Heart left ventricle (tissue), 16 donors: ENCODE measurements around the gene GPR180. TPM values are rescaled to one million over a fixed set of nuclear protein-coding genes. Genes with fewer than 3 reads are reported as not detected.

Experiments
- ATAC-seq, 4 donors: fragments of 200-7000 bp; cut with Tn5 transposase; one replicate each; pipeline ENCODE4 v1.9.1; 2020 to 2022; ENCODE audit warnings: moderate library complexity in 4 of 4, mild to moderate bottlenecking in 3 of 4, moderate number of reproducible peaks in 1 of 4
- DNase-seq, 5 donors: peaks; one replicate each; pipeline ENCODE4 v3.0.0-alpha.2; 2020
- H3K27ac ChIP-seq, 12 donors: fragments of 200-600 bp; sonication (generic) in 4 of 12; one replicate each; pipeline versions ENCODE4 v1.5.0 to v1.8.0; 2016 to 2022; ENCODE audit warnings: mild to moderate bottlenecking in 2 of 12
- H3K27me3 ChIP-seq, 9 donors: fragments of 200-600 bp; sonication (generic) in 2 of 9; one replicate each; pipeline versions ENCODE4 v1.5.1 to v1.8.0; 2016 to 2022; ENCODE audit warnings: mild to moderate bottlenecking in 3 of 9
- H3K36me3 ChIP-seq, 9 donors: fragments of 200-600 bp; sonication (generic) in 2 of 9; one replicate each; pipeline versions ENCODE4 v1.5.0 to v1.8.0; 2018 to 2022; ENCODE audit warnings: mild to moderate bottlenecking in 2 of 9
- H3K4me1 ChIP-seq, 12 donors: fragments of 200-600 bp; sonication (generic) in 4 of 12; one replicate each; pipeline versions ENCODE4 v1.5.0 to v1.8.0; 2016 to 2022; ENCODE audit warnings: mild to moderate bottlenecking in 3 of 12
- H3K4me3 ChIP-seq, 12 donors: fragments of 200-600 bp; sonication (generic) in 4 of 12; one replicate each; pipeline versions ENCODE4 v1.5.0 to v1.8.0; 2017 to 2022; ENCODE audit warnings: mild to moderate bottlenecking in 9 of 12, moderate library complexity in 4 of 12
- H3K9me3 ChIP-seq, 12 donors: fragments of 200-600 bp; sonication (generic) in 4 of 12; one replicate each; pipeline versions ENCODE4 v1.5.0 to v1.8.0; 2016 to 2022; ENCODE audit warnings: mild to moderate bottlenecking in 1 of 12
- CTCF ChIP-seq, 12 donors: fragments of 200-600 bp; sonication (generic) in 4 of 12; IDR thresholded peaks; one replicate each; pipeline versions ENCODE4 v1.5.0 to v1.8.0; 2018 to 2022; ENCODE audit warnings: antibody characterized with exemption in 12 of 12, mild to moderate bottlenecking in 5 of 12
- POLR2A ChIP-seq, 2 donors: fragments of 450-650 bp; IDR thresholded peaks; one replicate each; pipeline ENCODE4 v1.6.1; 2017; ENCODE audit warnings: antibody characterized with exemption in 2 of 2, mild to moderate bottlenecking in 2 of 2, moderate library complexity in 2 of 2
- WGBS, 4 donors: extraction: QIAGEN DNeasy Blood & Tissue Kit in 2 of 4; methylation state at CpG; one replicate each; pipeline versions ENCODE4 v1.1.5 to v1.1.7; 2013 to 2018; 5-methylcytosine and 5-hydroxymethylcytosine counted together
- intact Hi-C, 10 donors: fragments of 100-400 bp; cut with DNase I; formaldehyde crosslinking; loops; one replicate each; pipeline versions ENCODE4 v1.11.1 to v1.14.2; 2022
- polyA plus RNA-seq, 2 donors: library from polyadenylated mRNA; stranded (reverse); fragments of 200-250 nt; gene quantifications; one replicate each; pipeline ENCODE4 v1.2.3, GENCODE V29; 2013
- total RNA-seq, 9 donors: library from RNA; depleted of rRNA in 2 of 9; stranded (reverse); fragments of >200 nt in 2 of 9; fragmentation: NEBNext Ultra II Directional in 3 of 9; extraction: Animal tissue kit (Norgen Biotek cat#: 25700) in 3 of 9; gene quantifications; one replicate each; pipeline versions ENCODE4 v1.1.0 to v1.2.4, GENCODE V29; 2016 to 2023
- donor health status: ischemic (EF 13 %, LVEDD 7.1; RV severe dilation, severe dysfunction).
- donor health status: healthy with polysubstance abuse.
- donor health status: DM: no; HTN: yes; CAD: no.
- donor health status: DM: no; HTN: no; CAD: no.
- donor health status: ischemic (EF 25% LVEDD 6.9; RV normal size, moderate dysfunction).
- donor health status: ischemic (EF 25% LVEDD 5.7; RV mildly dilated, moderate dysfunction).
- donor health status: healthy.
- donor health status: DM: yes; HTN: yes; CAD: no.
- donor health status: ischemic (EF 35%, LVEDD 5.7; RV mildly dilated, moderate dysfunction).
- donor health status: nonischemic (EF 11% LVEDD 7.7; RV severe dilation, severe dysfunction).
- donor health status: DM: yes; HTN: yes; CAD: no.
- donor health status: PGD.
- donor health status: ischemic (EF 29% LVEDD 5.4; RV normal size, mild dysfunction).
- donor health status: nonischemic (EF 23%, LVEDD 6.1; RV moderate dilation, normal function).

Gene GPR180
- total and polyA plus RNA-seq, 11 donors, result 0.99 to 6.4 (median 3.7) TPM

- H3K4me1 ChIP-seq, result no peaks in the 10 kb centered on the region
- ATAC-seq (no peak), DNase-seq (no peak)
- intact Hi-C loops, result no loop called here
- H3K27ac ChIP-seq, result no peak overlapping the region
- TF ChIP-seq CTCF (IDR thresholded peaks at IDR 0.05) (no peak), POLR2A (IDR thresholded peaks at IDR 0.05) (no peak)
- H3K27me3 ChIP-seq, result no peaks in the 10 kb centered on the region
- H3K36me3 ChIP-seq, result peaks cover 0 to 45% (median 32%) of the 10 kb centered on the region in 9 donors
- H3K4me3 ChIP-seq, result no peak overlapping the region
- 94 to 100% (median 97%) methylated on average over 1 of the region's 1 CpG for WGBS, 4 donors
- no peaks in the 10 kb centered on the region for H3K9me3 ChIP-seq
Observed at GRCh38 chr13:94568443-94568842, 33.2 kb upstream of the GPR180 start.

GRCh38 chr13:94569615-94570014, 32.0 kb upstream of the GPR180 start:
- intact Hi-C loops, result no loop called here
- no peak for DNase-seq
- 82 to 94% (median 92%) methylated on average over 3 of the region's 3 CpGs for WGBS, 4 donors
- H3K36me3 ChIP-seq, result peaks cover 0 to 56% (median 44%) of the 10 kb centered on the region in 9 donors
- H3K9me3 ChIP-seq, result no peaks in the 10 kb centered on the region
- no peaks in the 10 kb centered on the region for H3K4me1 ChIP-seq
- TF ChIP-seq CTCF (IDR thresholded peaks at IDR 0.05) (no peak), POLR2A (IDR thresholded peaks at IDR 0.05) (no peak)
- H3K27me3 ChIP-seq, result no peaks in the 10 kb centered on the region
- no peak overlapping the region for H3K27ac ChIP-seq
- no peak for ATAC-seq
- H3K4me3 ChIP-seq, result no peak overlapping the region

GRCh38 chr13:94579063-94579462, 22.6 kb upstream of the GPR180 start:
- Histone ChIP-seq H3K36me3 (peaks cover 0 to 100% (median 95%) of the 10 kb centered on the region in 9 donors), H3K27ac (no peak overlapping the region), H3K27me3 (no peaks in the 10 kb centered on the region), H3K4me1 (no peaks in the 10 kb centered on the region), H3K9me3 (no peaks in the 10 kb centered on the region), H3K4me3 (no peak overlapping the region)
- 68 to 94% (median 88%) methylated on average over 1 of the region's 1 CpG for WGBS, 4 donors
- TF ChIP-seq POLR2A (IDR thresholded peaks at IDR 0.05), result no peak
- TF ChIP-seq CTCF (IDR thresholded peaks at IDR 0.05), result no peak
- no peak for ATAC-seq
- no peak for DNase-seq
- intact Hi-C loops, result no loop called here

- Histone ChIP-seq H3K27me3 (no peaks in the 10 kb centered on the region), H3K4me3 (no peak overlapping the region), H3K36me3 (peaks cover 0 to 82% (median 69%) of the 10 kb centered on the region in 9 donors), H3K4me1 (no peaks in the 10 kb centered on the region), H3K27ac (no peak overlapping the region), H3K9me3 (no peaks in the 10 kb centered on the region)
- intact Hi-C loops, result no loop called here
- no peak for TF ChIP-seq CTCF (IDR thresholded peaks at IDR 0.05)
- TF ChIP-seq POLR2A (IDR thresholded peaks at IDR 0.05), result no peak
- 93 to 98% (median 97%) methylated on average over 1 of the region's 1 CpG for WGBS, 4 donors
- ATAC-seq, result no peak
- no peak for DNase-seq
Observed at GRCh38 chr13:94583926-94584325, 17.7 kb upstream of the GPR180 start.
